Stimulated activated CD8-positive, alpha-beta memory T cell treated with anti-CD3 and anti-CD28 coated beads, Interleukin-12 subunit alpha, Interleukin-12 subunit beta, amount 100 ng/mL, for 1 hour (primary cell): Measurements from ENCODE around the gene SLITRK1.

Experiments
- DNase-seq: peaks from one replicate; pipeline ENCODE4 v3.0.0-alpha.2; 2020; ENCODE audit warnings: low read depth

SLITRK1 gene

GRCh38 chr13:83881917-83882605 is at the start of gene SLITRK1:
Gene SLITRK1 (minus strand): TSS chr13:83882474. CDS start chr13:83881507, 967 bp downstream.
- DNase-seq = no peak

- no peak for DNase-seq
Measured at GRCh38 chr13:83929157-83929556, 46.9 kb upstream of the SLITRK1 start.

- no peak for DNase-seq
Measured at GRCh38 chr13:83919775-83920174, 37.5 kb upstream of the SLITRK1 start.

GRCh38 chr13:83914368-83914767 is 32.1 kb upstream of the SLITRK1 start:
- DNase-seq = no peak

- DNase-seq = no peak
Measured at GRCh38 chr13:83907196-83907989, 25.1 kb upstream of the SLITRK1 start.

GRCh38 chr13:83906240-83906820 is 24.1 kb upstream of the SLITRK1 start:
- DNase-seq = no peak

- DNase-seq = no peak
Measured at GRCh38 chr13:83905641-83906040, 23.4 kb upstream of the SLITRK1 start.

- no peak for DNase-seq
Measured at GRCh38 chr13:83895994-83896580, 13.8 kb upstream of the SLITRK1 start.

GRCh38 chr13:83890358-83890757 is 8.1 kb upstream of the SLITRK1 start:
- DNase-seq = no peak

GRCh38 chr13:83884141-83884540 is 1.9 kb upstream of the SLITRK1 start:
- DNase-seq = no peak

- no peak for DNase-seq
Measured at GRCh38 chr13:83883061-83883523, 818 bp upstream of the SLITRK1 start.

- DNase-seq = no peak
Measured at GRCh38 chr13:83882606-83882959, 309 bp upstream of the SLITRK1 start.

- DNase-seq = no peak
Measured at GRCh38 chr13:83881140-83881684, 1.1 kb downstream of the SLITRK1 start.

- no peak for DNase-seq
Measured at GRCh38 chr13:83880275-83881139, 1.8 kb downstream of the SLITRK1 start.

GRCh38 chr13:83879431-83880171 is 2.7 kb downstream of the SLITRK1 start:
- no peak for DNase-seq

- DNase-seq = no peak
Measured at GRCh38 chr13:83878691-83879430, 3.4 kb downstream of the SLITRK1 start.

- no peak for DNase-seq
Measured at GRCh38 chr13:83877651-83878355, 4.5 kb downstream of the SLITRK1 start.

GRCh38 chr13:83876546-83876945 is 5.7 kb downstream of the SLITRK1 start:
- no peak for DNase-seq

GRCh38 chr13:83867708-83868107 is 14.6 kb downstream of the SLITRK1 start:
- no peak for DNase-seq
